Measurements from ENCODE around the gene ESAM.

Gene ESAM

GRCh38 chr11:124798991-124799347, 36.9 kb upstream of the ESAM start:
- TF ChIP-seq REST (IDR thresholded peaks at IDR 0.05; ENCODE audit: insufficient replicate concordance, low read depth) = no peak
- TF ChIP-seq POLR2AphosphoS5 (IDR thresholded peaks at IDR 0.05; ENCODE audit: low read depth) = no peak
- TF ChIP-seq GABPA (IDR thresholded peaks at IDR 0.05; ENCODE audit: low read depth) = no peak
- no peak for TF ChIP-seq SPI1 (IDR thresholded peaks at IDR 0.05; ENCODE audit: borderline replicate concordance, low read depth)
- TF ChIP-seq CTCF (IDR thresholded peaks at IDR 0.05; ENCODE audit: insufficient read depth, low read length) = no peak
- no peak for DNase-seq (ENCODE audit: low read depth in 1 of 2, low spot score in 1 of 2)
- no peak overlapping the region for H3K27ac ChIP-seq (replicated peaks)

GRCh38 chr11:124796312-124796711, 34.2 kb upstream of the ESAM start:
- no peak for DNase-seq (ENCODE audit: low read depth in 1 of 2, low spot score in 1 of 2)
- TF ChIP-seq GABPA (IDR thresholded peaks at IDR 0.05; ENCODE audit: low read depth) = no peak
- TF ChIP-seq CTCF (IDR thresholded peaks at IDR 0.05; ENCODE audit: insufficient read depth, low read length) = no peak
- TF ChIP-seq REST (IDR thresholded peaks at IDR 0.05; ENCODE audit: insufficient replicate concordance, low read depth) = no peak
- no peak for TF ChIP-seq POLR2AphosphoS5 (IDR thresholded peaks at IDR 0.05; ENCODE audit: low read depth)
- no peak for TF ChIP-seq SPI1 (IDR thresholded peaks at IDR 0.05; ENCODE audit: borderline replicate concordance, low read depth)
- Histone ChIP-seq H3K4me3 (replicated peaks; ENCODE audit: insufficient read depth, low read length) (no peak overlapping the region), H3K27me3 (ENCODE audit: insufficient read depth, poor library complexity, severe bottlenecking) (peaks cover 3% of the 10 kb centered on the region), H3K27ac (replicated peaks) (no peak overlapping the region)

More at GRCh38 chr11:124798991-124799347, 36.9 kb upstream of the ESAM start:
- Histone ChIP-seq H3K27me3 (ENCODE audit: insufficient read depth, poor library complexity, severe bottlenecking) (peaks cover 3% of the 10 kb centered on the region), H3K4me3 (replicated peaks; ENCODE audit: insufficient read depth, low read length) (peak overlapping the region; percentile 96)

DNA sequence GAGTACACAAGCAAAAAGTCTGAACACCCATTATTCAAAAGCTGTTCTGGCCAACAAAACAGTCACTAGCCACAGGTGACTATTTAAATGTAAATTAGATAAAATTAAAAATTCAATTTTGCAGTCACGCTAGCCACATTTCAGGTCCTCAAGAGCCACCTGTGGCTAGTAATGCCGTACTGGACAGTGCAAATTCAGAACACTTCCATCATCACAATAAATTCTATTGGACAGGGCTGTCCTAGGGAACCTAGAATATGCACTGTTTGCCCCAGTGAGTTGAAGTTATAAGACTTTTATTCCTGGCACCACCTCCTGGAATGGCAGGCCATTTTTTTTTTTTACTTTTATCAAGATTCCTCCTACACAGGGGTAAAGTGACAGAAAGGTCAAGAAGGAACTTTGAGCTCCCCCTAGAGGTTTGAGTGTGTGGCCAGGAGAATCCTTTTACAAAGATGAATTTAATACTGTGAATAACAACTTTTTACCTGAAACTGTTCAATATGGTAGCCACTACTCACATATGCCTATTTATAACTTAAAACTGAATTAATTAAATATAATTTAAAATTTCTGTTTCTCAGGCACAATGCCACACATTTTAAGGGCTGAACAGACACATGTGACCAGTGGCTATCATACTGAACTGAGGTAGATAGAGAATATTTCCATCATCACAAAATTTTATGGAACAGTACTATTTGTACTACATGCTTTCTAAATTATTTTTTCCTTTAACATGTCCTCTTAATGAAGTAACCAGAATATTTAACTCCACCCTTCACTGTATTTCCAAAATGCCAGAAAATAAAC, 31.6 kb upstream of the ESAM start:
- H3K4me3 ChIP-seq (replicated peaks; ENCODE audit: insufficient read depth, low read length) = no peak overlapping the region
- H3K27ac ChIP-seq (replicated peaks) = no peak overlapping the region
- TF ChIP-seq CTCF (IDR thresholded peaks at IDR 0.05; ENCODE audit: insufficient read depth, low read length) (peak; percentile 54), POLR2AphosphoS5 (IDR thresholded peaks at IDR 0.05; ENCODE audit: low read depth) (no peak)
- H3K27me3 ChIP-seq (ENCODE audit: insufficient read depth, poor library complexity, severe bottlenecking) = peaks cover under 1% of the 10 kb centered on the region
- peak; percentile 26 to 48 for DNase-seq (ENCODE audit: low read depth in 1 of 2, low spot score in 1 of 2)
